Fibroblast of skin of left biceps (primary cell): ENCODE measurements around the gene MACROH2A1.
A peak's percentile ranks its signal among the peaks of the same experiment; 100 is the strongest.

Source experiments
- DNase-seq, 2 experiments: peaks; one replicate each; pipeline ENCODE4 v3.0.0-alpha.2; 2013; ENCODE audit warnings: low read depth in 2 of 2

Gene MACROH2A1

DNA sequence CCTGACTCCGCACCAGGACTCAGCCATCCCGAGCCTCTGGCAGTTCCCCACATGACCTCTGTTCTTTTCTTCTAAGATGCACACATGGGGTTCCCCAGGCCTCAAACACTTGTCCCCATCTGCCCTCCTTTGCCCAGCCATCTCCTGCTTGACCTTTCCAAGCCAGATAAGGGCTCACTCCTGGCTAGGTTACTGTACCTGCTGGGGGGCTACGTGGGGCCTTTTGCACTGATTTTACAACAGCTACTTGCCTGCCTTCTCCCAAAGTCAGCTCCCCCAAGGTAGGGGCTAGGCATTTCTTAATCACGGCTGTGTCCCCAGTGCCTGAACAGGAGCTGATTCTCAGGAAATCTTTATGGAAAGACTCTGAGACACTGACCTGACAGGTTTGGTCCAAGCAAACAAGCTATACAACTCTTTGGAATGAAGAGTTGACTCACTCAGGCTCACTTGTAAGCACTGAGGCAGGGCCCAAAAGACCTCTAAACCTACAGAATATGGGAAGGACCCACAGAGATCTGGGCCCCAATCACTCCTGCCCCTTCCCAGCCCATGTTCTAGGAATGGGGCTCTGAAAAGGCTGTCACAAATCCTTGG, 2.5 kb downstream of the MACROH2A1 start:
- no peak for DNase-seq

DNA sequence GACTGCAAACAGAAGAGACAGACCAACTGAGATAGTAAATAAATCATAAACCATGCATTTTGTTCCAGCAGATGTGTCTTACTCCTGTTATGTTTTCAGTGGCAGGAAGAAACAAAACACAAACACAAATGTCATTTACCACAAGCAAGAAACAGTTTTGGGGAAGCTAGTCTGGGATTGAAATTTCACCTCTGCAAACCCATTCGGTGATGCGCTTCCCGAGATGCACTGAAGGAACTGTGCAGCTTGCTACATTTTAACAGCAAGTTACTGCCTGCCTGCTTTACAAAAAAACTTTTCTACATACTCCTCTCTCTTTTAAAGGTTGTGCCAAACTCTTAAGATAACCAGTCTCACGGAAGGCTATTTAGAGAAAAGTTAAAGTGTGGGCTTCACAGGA, 3.2 kb downstream of the MACROH2A1 start:
- DNase-seq, result no peak

DNA sequence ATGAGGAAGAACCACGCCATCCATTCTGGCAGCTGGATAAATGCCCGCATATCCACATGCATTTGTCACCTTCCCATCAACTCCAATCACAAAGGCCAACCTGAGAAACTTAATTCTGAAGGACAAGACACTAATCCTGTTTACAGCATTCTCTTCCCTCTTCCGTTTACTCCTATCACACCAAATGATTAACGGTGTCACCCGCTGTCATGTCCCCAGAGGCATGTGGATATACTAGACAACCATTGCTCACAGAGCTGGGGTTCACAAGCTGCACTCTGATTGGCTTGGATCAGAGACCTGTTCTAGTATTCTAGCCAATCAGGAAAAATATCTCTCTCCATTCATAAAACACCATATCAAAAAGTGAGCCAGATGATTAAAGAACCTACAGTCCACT, 3.6 kb downstream of the MACROH2A1 start:
- no peak for DNase-seq

DNA sequence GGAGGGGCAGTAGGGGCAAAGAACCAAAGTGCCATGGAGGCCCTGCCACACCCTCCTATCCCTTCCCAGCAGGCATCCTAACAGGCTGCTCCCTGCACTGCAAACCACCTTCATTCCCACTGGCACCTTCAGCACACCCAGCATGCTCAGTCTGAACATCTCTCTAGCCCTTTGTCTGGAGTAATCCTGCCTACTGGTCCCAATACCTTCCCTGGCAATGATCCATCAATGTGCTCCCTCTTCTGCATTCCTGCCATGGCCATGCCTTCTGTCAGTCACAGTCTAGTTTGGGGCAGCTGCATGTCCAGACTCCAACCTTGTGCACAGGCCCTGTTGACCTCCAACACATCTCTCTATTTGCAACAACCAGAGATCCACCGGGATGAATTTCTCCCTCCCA, 4.9 kb downstream of the MACROH2A1 start:
- no peak for DNase-seq

DNA sequence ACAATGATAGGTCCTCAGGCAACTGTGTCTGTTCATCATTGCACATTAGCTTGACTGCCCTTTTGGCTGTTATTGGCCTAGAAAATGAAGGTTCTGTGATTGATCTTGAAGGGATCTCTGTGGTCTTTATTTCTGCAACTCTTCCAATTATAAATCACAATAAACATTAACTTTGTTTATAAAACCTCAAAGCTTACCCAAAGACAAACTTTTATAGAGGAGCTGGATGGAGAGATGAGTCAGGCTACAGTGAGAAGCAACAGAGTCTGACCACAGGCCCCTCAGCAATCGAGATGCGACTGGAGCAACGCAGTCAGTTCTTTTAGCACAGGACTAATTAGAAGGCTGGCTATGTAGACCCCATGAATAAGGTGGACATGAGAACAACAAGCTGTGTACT, 5.3 kb downstream of the MACROH2A1 start:
- no peak for DNase-seq

GRCh38 chr5:135393229-135393628, 5.8 kb downstream of the MACROH2A1 start:
- no peak for DNase-seq

- peak; percentile 45 for DNase-seq
These were observed 6.8 kb downstream of the MACROH2A1 start for GRCh38 chr5:135392256-135392655.

GRCh38 chr5:135391869-135392255, 7.2 kb downstream of the MACROH2A1 start:
- DNase-seq, result no peak

DNA sequence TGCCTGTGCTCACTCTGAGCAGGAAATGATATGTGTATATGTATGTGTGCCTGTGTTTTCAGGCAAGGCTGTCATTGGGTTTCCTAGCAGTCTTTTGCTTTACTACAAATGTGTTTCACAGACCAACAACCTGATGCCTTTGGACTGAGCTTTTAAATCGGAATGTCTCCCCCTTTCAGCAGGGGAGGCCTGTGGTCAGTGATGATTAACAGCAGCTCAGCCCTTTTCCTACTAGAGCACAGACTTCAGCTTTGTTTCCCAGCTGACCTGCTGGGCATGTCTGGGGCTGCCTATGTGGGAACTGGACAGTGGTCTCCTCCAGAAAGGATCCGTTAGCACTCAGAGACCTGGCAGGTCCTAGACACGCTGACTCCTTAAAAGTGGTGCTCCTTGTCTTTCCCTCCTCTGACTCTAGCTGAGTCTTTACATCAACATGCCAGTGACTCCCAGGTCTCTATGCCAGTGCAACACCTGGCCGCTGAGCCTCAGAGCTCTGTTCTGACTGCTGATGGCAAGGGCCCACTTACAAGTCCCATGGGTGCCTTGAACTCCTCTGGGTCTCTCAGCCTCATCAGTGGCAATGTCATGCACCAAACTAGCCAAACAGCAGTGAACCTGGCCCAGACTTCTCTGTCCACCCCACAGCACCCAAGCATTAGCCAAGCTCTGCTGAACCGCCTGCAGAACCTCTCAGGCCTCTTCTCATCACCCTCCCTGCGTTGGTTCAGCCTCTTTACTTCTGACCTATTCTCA, 7.7 kb downstream of the MACROH2A1 start:
- no peak for DNase-seq

GRCh38 chr5:135388860-135389435, 10.1 kb downstream of the MACROH2A1 start:
- no peak for DNase-seq

DNA sequence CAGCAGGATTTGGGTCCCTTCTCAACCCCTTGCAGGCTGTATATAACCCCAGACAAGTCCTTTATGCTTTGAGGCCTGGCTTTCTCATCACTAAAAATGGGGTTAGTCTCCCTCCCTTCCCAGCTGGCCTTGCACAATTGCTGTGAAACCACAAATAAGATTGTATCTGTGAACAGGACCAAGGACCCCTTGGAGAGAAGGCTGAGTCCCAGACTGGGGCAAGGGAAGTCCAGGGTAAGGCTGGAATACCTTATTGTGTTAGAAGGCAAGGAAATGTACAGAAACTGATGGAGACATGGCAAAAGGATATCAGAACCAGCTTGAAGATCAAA, 11.4 kb downstream of the MACROH2A1 start:
- DNase-seq, result no peak

- peak; percentile 83 to 86 for DNase-seq
These were observed 12.0 kb downstream of the MACROH2A1 start for GRCh38 chr5:135386886-135387628.

- DNase-seq, result no peak
These were observed 12.9 kb downstream of the MACROH2A1 start for GRCh38 chr5:135386096-135386495.

DNA sequence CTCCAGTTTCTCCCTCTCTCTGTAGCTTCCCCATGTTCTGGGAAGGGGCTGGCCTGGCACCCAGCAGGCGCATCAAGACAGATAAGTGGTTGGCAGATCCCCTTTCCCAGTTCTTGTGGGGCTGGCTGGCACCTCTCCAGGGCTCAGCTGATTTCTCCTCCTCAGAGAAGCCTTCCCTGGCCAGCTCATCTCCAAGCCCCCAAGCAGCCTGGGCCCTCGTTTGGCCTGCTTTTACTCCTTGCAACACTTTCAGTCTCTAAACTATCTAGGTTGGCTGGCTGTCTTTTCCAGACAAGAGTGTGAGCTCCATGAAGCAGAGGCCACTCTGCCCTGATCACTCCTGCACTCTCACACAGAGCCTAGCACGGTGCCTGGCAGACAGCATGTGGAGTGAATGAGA, 13.5 kb downstream of the MACROH2A1 start:
- no peak for DNase-seq

DNA sequence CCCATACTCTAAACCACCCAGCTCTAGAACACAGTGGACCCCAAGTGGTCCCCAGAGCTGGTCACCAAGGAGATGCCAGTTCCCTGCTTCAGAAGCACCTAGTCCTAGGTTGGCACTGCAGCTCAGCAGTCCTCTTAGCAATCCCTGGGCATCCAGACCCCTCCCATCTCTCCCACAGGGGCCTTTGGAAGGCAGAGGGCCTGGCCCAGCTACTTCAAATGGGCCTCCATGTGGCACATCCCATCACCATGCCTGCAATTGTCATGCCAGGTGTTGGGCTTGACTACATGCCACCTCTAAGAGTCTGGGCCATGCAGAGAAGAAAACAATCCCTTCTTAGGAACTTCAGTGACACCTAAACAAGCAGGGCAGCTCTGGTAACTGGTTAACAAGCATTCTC, 14.1 kb downstream of the MACROH2A1 start:
- no peak for DNase-seq

- DNase-seq, result no peak
These were observed 15.1 kb downstream of the MACROH2A1 start for GRCh38 chr5:135383803-135384495.

DNA sequence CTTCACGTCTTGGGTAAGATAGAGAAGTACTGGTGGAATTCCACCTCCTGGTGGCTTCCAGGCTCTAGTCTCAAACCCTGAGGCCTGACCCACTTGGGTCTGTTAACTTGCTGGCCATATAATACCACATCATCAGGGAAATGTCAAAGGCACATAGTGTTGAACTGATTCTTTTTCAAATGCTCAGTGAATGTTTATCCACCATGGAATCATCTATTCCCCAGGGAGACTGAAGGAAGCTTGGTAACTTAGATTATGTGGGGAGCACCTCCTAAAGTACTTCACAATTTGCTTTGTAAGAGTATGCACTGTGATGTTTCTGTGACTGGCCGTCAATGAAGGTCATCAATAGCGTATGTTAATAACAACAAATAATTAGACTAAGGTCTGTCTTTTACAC, 16.1 kb downstream of the MACROH2A1 start:
- DNase-seq, result no peak

- no peak for DNase-seq
These were observed 16.8 kb downstream of the MACROH2A1 start for GRCh38 chr5:135382106-135382790.

- no peak for DNase-seq
These were observed 19.9 kb downstream of the MACROH2A1 start for GRCh38 chr5:135379046-135379654.

- DNase-seq, result no peak
These were observed 21.0 kb downstream of the MACROH2A1 start for GRCh38 chr5:135377751-135378680.
